ENCODE results near the gene CKS2.
A peak's percentile ranks its signal among the peaks of the same experiment; 100 is the strongest.
"Not testable (repeated sequence)": the region's sequence is repeated elsewhere in the genome, so short reads cannot be mapped to it uniquely, and the experiment has no call there.

CKS2 gene

GRCh38 chr9:89311346-89312221 is 589 bp downstream of the CKS2 start:
- DNase-seq (ENCODE audit: low spot score): peak; percentile 3

- DNase-seq (ENCODE audit: low spot score): peak; percentile 9
These were observed 1.2 kb downstream of the CKS2 start for GRCh38 chr9:89312222-89312571.

- DNase-seq (ENCODE audit: low spot score): no peak
These were observed 2.8 kb downstream of the CKS2 start for GRCh38 chr9:89313842-89314241.

GRCh38 chr9:89314955-89315354 is 4.0 kb downstream of the CKS2 start:
- no peak for DNase-seq (ENCODE audit: low spot score)

- no peak for DNase-seq (ENCODE audit: low spot score)
These were observed 4.5 kb downstream of the CKS2 start for GRCh38 chr9:89315482-89315881.

- DNase-seq (ENCODE audit: low spot score): peak; percentile 4
These were observed 6.3 kb downstream of the CKS2 start for GRCh38 chr9:89317282-89317681.

- peak; percentile 93 for DNase-seq (ENCODE audit: low spot score)
These were observed 7.4 kb downstream of the CKS2 start, which contains the start of gene SECISBP2 for GRCh38 chr9:89318123-89319014. SECISBP2 (plus strand) TSS chr9:89318500; CDS start chr9:89318577, 77 bp downstream.

- no peak for DNase-seq (ENCODE audit: low spot score)
These were observed 8.3 kb downstream of the CKS2 start for GRCh38 chr9:89319015-89319905.

GRCh38 chr9:89323390-89323789 is 12.4 kb downstream of the CKS2 start:
- no peak for DNase-seq (ENCODE audit: low spot score)

GRCh38 chr9:89325733-89326132 is 14.7 kb downstream of the CKS2 start:
- DNase-seq (ENCODE audit: low spot score): no peak

- DNase-seq (ENCODE audit: low spot score): no peak
These were observed 17.1 kb downstream of the CKS2 start for GRCh38 chr9:89328064-89328463.

GRCh38 chr9:89329917-89330316 is 18.9 kb downstream of the CKS2 start:
- DNase-seq (ENCODE audit: low spot score): no peak

GRCh38 chr9:89330513-89330912 is 19.5 kb downstream of the CKS2 start:
- no peak for DNase-seq (ENCODE audit: low spot score)

GRCh38 chr9:89339807-89340206 is 28.8 kb downstream of the CKS2 start:
- no peak for DNase-seq (ENCODE audit: low spot score)

GRCh38 chr9:89340332-89340731 is 29.3 kb downstream of the CKS2 start:
- DNase-seq (ENCODE audit: low spot score): no peak

- DNase-seq (ENCODE audit: low spot score): no peak
These were observed 31.2 kb downstream of the CKS2 start for GRCh38 chr9:89342213-89342612.

- DNase-seq (ENCODE audit: low spot score): no peak
These were observed 32.0 kb downstream of the CKS2 start for GRCh38 chr9:89342948-89343347.

GRCh38 chr9:89343812-89344211 is 32.8 kb downstream of the CKS2 start:
- not testable (repeated sequence) for DNase-seq (ENCODE audit: low spot score)

- no peak for DNase-seq (ENCODE audit: low spot score)
These were observed 34.5 kb downstream of the CKS2 start for GRCh38 chr9:89345476-89345875.

GRCh38 chr9:89346696-89347095 is 35.7 kb downstream of the CKS2 start:
- no peak for DNase-seq (ENCODE audit: low spot score)

GRCh38 chr9:89347651-89348050 is 36.7 kb downstream of the CKS2 start:
- no peak for DNase-seq (ENCODE audit: low spot score)
